ENCODE data around the gene ARHGEF7.
A peak's percentile ranks its signal among the peaks of the same experiment; 100 is the strongest.

ARHGEF7 gene

DNA sequence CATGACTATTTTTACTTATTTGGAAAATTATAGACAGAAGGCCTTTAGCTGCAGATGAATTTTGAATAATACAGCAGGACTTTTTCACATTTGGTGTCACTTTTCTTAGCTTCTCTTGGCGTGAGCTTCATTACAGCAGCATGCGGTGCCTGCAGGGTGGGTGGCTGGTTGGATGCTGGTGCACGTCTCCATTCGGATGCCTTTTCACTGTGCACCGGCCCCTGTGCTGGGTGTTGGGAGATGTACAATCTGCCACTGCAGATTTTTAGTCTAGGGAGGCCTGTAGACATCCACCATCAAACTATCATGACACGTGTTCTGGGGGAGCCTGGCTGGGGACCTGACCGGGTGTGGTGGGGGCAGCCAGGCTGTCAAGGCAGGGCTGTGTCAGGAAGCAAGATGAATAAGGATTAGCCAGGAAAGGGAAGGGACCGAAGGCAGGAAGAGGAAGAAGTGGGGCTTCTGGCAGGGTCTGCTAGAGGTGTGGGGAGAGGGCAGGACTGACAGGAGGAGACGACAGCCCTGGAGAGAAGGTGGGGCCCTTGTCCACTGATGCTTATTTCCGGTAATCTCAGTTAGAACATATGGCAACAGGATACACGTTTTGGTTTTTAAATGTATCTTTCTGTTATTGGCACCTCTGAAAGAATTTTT lies 88.8 kb downstream of the ARHGEF7 start:
- DNase-seq, result no peak

DNA sequence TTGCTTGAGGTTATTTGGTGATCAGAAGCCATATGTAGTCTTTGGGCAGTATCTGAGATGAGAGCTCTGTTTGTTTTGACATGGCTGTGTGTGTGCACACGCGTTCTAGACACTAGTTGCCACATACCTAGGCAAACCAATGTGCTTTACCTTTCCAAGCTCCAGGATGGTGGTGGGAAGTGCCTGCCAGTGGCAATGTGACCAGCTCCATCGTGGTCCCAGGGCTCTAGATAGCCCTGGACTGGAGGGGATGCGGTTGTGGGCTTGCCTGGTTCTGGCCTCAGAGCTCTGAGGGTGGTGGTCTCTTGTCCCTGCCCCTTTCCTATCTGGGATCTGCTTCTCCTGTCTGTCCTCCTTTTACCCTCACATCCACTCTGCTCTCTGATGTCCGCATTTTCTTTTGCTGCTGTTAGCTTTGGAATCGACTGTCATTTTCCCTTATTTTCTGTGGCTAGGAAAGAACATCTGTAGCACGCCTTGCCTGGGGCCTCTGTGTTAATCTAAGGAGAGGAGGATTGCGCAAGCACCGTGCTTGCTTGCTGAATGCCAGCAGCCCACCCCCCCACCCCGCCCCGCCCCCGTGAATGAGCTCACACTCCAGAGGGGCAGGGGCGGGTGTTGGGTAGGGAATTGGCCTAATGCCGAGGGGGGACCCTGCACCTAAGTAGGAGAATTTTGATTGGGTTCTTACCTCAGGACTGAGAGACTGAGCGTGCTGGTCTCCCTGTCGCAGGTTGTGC lies 89.5 kb downstream of the ARHGEF7 start:
- no peak for DNase-seq

DNA sequence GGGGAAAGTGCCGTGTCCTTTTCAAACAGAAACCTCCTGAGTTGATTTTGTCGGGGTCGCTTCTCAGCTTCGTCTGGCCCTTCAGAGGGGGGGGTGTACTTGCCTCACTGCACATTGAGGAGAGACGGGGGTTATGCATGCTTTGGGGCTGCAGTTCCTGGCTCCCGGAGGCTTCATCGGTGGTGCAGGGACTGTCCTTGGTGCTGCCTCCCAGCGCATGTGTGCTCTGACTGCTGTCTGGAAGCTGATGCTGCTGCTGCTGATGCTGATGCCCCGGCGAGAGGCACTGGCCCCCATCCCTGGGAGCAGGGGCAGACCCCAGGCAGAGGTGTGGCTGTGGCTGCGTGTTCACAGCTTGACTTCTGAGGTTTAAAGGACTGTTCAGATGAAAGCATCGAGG lies 91.0 kb downstream of the ARHGEF7 start:
- no peak for DNase-seq

DNA sequence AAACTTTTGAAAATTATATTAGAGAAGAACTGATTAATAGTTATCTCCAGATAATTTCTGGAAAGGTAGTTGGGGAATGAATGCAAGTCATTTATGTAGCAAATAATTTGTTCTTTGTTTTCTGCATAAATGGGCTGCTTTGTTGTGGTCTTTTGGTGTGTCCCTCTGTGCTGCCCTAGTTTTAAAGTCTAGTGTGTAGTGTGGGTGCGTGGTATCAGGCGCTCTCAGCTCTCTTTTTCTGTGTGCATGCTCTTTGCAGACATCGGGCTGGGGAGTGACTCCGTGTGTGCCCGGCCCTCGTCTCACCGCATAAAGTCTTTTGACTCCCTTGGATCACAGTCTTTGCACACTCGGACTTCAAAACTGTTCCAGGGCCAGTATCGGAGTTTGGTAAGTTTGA lies 94.5 kb downstream of the ARHGEF7 start:
- DNase-seq, result no peak

DNA sequence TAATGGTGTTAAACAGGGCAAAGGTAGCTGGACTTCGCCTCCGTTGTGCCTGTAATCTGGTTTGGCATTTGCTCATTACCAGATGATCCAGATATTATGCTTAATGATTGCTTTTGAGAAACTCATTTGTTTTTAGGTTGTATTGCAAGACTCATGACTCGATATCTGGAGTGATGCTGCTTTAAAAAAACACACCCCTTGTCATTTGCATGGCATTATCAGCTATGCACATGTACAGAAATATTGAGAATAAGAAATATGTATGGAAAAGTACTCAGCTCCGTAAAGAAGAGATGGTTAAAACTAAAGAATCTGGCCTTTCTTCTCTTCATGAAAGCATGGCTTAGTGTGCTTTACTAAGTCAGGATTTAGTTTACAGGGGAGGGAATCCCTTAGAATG lies 95.0 kb downstream of the ARHGEF7 start:
- no peak for DNase-seq

DNA sequence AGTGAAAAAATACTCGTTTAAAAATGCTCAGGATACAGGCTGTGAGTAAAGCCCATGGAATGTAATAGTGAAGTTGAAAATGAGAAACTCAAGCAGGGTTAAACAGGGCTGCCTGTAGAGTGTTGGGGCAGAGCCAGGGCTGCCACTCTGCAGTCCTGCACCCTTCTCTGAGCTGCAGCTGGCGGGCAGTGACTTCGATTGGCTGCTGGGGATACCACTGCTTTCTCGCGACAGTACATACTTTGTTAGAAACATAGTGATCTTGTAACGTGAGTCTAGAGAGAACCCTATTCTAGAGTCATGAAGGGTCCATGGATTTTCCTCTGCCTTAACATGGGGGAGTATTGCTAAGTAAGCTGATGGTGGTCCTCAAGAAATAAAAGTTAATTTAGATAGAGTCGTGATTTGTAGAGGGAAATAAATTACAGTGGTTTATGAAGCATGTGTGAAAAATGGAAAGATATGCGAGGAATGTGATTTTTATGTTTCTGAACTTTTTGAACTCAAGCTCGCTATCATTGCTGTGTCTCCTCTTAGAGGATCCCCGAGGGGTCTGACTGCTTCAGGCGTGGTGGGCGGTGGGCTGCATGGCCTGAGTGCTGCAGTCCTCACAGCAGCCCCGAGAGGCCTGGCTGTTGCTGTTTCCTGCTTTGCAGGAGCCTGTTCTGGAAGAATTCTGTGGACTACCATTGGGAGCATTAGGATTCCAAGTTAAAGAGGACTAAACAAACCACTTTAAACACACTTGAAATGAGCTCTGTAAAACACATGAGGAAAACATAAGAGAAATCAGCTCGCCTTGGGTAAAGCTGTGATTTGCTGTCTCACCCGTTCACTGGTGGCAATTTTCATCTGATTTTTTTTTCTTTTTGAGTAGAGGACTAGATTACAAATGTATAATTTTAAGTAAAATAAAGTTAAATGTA lies 95.7 kb downstream of the ARHGEF7 start:
- DNase-seq, result peak in 1 of 2 experiments; percentile 1

DNA sequence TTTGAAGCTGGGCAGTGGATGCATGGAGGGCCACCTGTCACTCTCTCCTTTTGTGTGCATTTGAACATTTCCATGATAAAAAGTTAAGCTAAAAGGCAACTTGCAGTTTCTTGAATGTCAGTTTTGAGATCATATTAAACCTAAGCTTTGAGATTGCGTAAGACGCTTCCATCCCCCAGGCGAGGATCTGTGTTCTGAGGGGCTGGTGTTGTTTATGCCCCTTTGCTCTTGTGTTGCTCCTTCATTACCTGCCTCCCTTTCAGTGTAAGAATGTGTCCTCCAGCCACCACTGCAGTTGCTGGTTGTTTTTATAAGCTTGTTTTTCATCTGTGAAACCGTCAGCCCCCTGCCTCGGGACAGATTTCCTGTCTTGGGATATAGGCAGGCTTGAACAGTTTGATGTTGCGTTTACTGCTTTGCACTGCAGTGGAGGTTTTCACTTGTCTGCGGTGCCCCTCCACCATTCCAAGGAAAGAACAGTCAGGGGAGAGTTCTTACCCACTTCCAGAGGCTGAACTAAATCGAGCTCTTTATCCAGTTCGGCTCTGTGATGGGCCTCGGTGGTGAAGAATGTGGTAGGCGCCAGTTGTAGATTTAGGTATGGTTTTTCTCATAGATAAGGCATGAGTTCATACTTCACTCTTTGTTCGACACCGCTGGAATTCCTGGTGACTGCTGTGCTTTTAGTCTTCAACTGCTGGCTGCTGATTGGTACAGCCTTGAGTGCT lies 96.8 kb downstream of the ARHGEF7 start:
- no peak for DNase-seq

DNA sequence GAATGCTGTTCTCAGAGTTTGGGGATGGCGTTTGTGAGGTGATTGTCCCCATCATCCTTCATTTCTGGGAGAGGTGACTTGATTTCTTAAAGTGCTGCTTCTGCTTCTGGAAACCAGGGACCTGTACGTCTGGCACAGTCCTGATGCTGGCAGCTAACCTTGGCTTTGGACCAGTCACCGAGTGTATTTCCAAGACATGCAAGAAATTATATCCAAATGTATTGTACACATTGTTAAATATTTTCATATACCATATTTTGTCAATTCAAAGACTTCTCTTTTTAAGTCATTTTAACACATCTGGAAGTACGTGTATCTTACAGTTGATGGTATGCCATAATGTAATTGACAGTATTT lies 97.4 kb downstream of the ARHGEF7 start:
- no peak for DNase-seq

DNA sequence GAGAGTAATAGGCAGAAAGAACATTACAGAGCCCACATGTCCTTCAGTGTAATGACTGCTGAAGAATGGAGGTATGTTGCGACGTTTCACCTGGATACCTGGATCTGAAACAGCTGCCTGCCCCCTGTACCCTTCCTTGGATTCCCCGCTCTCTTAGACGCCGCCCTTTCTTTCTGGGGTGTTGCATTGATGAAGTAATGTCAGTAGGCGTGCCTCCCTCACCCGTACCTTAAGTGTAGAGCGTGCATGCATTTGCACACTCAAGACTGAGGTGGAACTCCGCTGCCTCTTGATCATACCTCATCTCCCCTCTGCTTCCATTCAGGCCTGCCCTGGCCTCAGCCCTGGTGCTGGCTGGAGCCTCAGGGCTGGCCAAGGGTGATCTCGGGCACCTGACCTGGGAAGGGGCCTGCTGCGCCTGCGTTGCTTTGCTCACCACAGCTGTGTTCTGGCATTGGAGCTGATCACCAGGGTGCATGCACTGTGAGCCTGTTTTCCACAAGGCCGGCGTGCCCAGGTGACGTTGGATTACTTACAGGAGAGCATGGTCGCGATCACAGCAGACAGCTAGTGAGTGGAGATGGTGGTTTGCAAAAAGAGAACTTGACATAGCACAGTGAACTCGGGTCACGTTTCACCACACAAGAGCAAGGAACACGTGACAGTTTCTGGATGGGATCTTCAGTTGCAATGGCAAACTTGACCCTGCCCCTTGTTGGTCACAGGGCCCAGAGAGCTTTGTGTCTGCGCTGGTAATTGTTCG lies 99.0 kb downstream of the ARHGEF7 start:
- no peak for DNase-seq

DNA sequence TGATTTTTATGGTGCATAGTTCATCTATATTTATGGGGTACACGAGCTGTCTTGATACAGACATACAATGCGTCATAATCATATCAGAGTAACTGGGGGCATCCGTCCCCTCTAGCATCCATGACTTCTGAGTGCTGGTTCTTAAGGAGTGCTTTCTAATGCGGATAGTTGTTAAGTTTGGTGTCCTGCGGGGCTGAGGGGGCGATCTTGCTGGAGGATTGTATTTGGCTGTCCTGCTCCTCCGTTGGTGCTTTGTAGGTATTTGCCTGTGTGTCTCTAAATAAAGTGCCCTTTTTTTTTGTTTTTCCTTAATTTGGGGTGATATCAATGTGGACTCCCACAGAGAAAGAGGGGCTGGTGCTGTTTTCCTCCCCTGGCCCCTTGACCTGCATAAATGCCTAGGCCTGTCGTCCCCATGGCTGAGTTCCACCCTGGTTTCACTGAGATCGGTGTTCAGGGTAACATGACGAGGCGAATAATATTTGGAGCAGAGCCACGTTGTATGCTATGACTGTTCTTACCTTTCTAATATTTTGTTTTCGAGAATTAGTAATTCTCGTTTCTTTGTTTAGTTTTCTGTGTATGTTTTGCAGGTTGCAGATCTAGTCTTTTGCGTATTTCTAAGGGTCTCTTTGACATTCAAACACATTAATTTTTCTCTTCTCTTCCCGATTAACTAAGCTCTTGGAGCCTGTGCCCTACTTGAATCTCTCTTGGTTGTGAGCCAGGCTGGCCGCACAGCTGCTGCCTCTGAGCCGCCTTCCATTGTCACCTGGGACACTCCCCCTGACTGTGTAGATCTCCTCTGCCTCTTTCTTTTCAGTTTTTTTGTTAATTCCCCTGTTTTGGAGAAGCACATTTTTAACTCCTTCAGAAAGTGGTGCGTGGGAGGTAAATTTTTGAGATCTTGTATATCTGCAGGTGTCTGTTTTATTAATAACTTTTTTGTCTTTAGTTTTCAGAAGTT lies 100.3 kb downstream of the ARHGEF7 start:
- no peak for DNase-seq

DNA sequence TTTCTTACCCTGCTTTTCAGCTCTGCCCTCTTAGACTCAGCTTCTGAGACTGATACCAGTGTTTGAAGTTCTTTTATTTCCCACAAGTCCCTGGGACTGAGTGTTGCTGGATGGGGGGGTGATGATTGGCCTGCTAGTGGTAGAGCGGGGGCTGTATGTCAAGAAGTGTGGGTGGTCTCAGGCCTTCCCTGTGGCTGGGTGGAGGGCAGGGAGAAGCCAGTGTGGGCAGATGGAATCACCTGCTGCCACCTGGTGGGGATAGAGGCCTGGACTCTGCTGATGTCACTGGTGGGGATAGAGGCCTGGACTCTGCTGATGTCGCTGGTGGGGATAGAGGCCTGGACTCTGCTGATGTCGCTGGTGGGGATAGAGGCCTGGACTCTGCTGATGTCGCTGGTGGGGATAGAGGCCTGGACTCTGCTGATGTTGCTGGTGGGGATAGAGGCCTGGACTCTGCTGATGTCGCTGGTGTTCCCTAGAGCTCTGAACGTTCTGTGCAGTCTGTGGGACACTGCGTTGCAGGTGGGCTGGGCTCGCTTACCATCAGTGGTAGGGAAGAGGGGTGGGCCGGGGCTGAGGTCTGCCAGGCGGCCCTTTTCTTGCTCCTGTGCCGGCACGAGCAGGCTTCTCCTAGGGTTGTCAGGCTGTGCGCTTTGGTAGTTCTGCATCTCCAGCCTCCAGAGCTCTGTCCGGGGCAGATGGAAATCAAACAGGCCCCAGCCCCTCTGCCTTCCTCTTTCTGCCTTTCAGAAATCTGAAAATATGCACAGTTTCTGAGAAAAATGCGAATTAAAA lies 101.3 kb downstream of the ARHGEF7 start:
- DNase-seq, result no peak

DNA sequence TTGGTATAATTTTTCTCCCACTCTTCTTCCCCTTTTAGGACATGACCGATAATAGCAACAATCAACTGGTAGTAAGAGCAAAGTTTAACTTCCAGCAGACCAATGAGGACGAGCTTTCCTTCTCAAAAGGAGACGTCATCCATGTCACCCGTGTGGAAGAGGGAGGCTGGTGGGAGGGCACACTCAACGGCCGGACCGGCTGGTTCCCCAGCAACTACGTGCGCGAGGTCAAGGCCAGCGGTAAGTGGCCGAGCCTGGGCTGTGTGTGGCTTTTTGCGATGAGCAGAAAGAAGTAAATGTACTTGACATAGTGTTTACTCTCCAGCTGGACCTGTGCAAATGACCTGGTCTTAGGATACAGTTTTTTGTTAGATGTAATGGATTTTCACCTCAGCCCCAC lies 102.5 kb downstream of the ARHGEF7 start:
- no peak for DNase-seq

DNA sequence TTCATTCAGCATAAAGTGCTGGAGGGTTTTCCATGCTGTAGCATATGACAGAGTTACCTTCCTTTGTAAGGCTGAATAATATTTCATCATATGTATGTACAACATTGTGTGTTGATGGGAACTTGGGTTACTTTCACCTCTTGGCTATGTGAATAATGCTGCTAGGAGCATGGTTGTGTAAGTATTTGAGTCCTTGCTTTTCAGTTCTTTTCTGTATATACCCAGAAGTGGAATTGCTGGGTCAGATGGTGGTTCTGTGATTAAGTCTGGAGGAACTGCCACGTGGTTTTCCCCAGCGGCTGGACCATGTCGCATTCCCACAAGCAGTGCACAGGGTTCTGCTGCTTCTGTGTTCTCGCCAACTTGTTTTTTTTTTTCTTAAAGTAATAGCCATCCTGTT lies 104.2 kb downstream of the ARHGEF7 start:
- no peak for DNase-seq

DNA sequence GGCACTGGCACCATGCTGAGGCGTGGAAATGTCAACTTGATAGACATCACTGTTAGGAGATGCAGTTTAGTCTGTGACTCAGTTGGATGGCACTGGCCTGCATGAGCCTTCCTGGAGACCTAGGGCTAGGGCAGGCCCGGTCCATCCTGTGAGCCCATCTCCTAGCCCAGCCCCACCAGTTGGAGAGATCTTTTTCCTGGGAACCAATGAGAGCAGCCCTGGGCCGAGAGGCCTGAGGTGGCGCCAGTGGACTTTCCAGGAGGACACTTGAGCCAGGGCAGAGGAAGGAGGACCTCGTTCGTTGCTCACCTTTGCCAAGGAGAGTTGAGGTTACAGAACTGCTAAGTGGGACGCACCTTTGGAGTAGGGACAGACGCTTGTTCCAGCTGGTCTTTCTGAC lies 104.8 kb downstream of the ARHGEF7 start:
- no peak for DNase-seq

DNA sequence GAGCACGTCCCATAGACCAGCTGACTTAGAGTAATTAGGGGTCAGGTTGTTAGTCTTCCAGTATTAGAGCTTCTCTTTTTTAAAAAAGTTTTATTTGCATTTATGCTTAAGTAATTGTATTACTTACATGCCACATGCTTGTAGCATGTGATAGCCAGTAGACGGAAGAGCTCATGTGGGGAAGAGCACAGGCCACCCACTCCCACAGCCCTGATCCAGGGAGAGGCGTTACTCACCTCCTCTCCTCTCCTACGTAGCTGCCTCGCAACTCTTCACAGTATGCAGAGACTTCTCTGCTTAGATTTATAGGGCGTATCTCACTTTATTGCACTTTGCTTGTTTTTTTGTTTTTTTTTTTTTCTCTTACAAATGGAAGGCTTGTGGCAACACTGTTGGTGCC lies 110.1 kb downstream of the ARHGEF7 start:
- DNase-seq, result no peak

DNA sequence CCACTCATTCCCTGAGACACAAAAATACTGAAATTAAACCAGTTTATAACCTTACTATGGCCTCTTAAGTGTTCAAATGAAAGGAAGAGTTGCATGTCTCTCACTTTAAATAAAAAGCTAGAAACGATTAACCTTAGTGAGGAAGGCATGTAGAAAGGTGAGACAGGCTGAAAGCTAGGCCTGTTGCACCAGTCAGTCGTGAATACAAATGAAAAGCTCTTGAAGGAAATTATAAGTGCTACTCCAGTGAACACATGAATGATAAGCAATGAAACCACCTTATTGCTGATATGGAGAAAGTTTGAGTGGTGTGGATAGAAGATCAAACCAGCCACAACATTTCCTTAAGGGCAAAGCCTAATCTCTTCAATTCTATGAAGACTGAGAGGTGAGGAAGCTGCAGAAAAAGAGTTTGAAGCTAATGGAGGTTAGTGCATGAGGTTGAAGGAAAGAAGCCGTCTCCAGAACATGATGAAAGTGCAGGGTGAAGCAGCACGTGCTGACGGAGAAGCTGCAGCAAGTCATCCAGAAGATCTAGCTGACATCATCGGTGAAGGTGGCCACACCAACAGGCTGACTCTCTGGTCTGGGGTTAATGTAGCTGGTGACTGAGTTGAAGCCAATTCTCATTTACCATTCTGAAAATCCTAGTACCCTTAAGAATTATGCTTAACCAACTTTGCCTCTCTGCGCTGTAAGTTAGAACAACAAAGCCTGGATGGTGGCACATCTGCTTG lies 110.9 kb downstream of the ARHGEF7 start:
- no peak for DNase-seq

DNA sequence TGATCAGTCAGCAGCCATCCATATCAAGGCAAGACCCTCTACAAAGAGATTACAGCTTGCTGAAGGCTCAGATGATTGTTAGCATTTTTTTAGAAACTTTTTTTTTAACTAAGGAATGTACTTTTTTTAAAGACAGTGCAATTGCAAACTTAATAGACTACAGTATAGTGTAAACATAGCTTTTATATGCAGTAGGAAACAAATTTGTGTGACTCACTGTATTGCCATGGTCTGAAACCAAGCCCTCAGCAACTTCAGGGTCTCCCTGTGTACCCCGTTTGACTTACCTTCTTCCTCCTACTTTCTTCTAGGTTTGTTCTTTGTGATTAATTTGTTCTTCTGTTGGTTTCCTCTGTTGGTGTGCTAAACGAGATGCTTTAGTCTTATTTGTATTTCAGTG lies 112.3 kb downstream of the ARHGEF7 start:
- DNase-seq, result no peak

DNA sequence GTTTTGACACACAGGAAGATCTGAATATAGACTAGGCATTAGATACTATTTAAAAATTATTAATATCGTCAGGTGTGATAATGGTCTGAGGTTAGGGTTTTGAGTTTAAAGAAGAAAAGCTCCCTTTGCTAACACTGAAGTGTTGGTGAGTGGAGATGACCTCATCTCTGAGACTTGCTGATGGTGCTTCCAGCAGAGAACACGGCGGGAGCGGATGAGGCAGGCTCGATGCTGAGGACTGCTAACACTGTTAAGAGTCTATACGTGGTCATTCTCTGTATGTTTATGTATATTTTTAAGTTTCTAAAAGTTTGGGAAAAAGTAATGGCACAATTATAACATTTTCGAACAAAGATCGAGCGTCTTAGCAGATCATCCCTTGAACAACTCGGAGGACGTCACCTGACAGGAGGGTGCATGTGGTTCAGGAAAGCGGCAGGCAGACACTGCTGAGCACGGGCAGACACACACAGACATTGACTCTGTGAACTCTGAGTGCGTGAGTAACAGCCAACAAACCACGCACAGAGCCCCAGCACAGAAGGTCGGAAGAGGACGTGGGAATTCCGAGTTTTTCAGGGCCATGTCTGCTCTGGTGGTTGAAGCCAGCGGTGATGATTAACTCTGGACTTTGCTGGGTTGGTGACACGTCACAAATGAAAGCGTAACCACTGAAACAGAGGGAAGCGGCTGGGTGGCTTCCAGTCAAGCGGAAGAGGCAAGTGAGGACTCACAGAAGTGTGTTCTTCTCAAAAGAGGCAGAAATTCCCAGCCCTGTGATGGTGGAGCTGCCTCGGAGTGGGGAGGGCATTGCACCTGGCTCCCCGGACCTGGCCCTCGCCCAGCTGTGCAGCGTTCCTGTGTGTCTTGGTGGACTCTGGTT lies 113.4 kb downstream of the ARHGEF7 start:
- no peak for DNase-seq
